ENCODE results near the gene COMMD7. TPM values are rescaled to one million over a fixed set of nuclear protein-coding genes. Genes with fewer than 3 reads are reported as not detected.

COMMD7 gene
- total RNA-seq, 2 experiments from 2014 or later = 52.6 to 55.6 TPM

- POLR2A ChIA-PET = interaction anchor here (0.5 to 4.8 kb wide), 5 partner anchors 114 to 168 kb away, joined by 3 to 44 read pairs (median 9); no protein-coding TSS in a partner anchor
- no peaks in the 10 kb centered on the region for H3K9me3 Mint-ChIP-seq
These were observed 90.3 kb downstream of the COMMD7 start for GRCh38 chr20:32652739-32653526.

More at GRCh38 chr20:32652739-32653526, 90.3 kb downstream of the COMMD7 start:
- DNase-seq (peak; percentile 91), ATAC-seq (ENCODE audit: low read depth) (peak; percentile 98)
- H3K27me3 Mint-ChIP-seq = peaks cover 3% of the 10 kb centered on the region
- H3K4me3 Mint-ChIP-seq = peak overlapping the region; percentile 26
- H3K36me3 Mint-ChIP-seq = no peaks in the 10 kb centered on the region
- peaks cover 6% of the 10 kb centered on the region for H3K4me1 Mint-ChIP-seq
- peak overlapping the region; percentile 40 for H3K27ac Mint-ChIP-seq

Other genes starting within 250 kb of the COMMD7 start
- gene NOL4L, start 158.1 kb downstream of the COMMD7 start, total RNA-seq = 10 to 100 TPM; 39.1 to 41.1 TPM
- under 1 TPM; 0.22 to 0.60 TPM for gene C20orf203, start 69.5 kb downstream of the COMMD7 start, total RNA-seq
- gene DNMT3B, start 18.9 kb upstream of the COMMD7 start, total RNA-seq = 1 to 10 TPM; 4.9 to 6.6 TPM
- gene MAPRE1, start 76.5 kb upstream of the COMMD7 start, total RNA-seq = 100 to 1,000 TPM; 108 to 109 TPM
- under 1 TPM; 0.47 to 0.77 TPM for gene EFCAB8, start 115.5 kb upstream of the COMMD7 start, total RNA-seq